Fibroblast of the aortic adventitia (primary cell): ENCODE results near the gene SYTL3. TPM values are rescaled to one million over a fixed set of nuclear protein-coding genes. Genes with fewer than 3 reads are reported as not detected.
"Not testable (repeated sequence)": the region's sequence is repeated elsewhere in the genome, so short reads cannot be mapped to it uniquely, and the experiment has no call there.

Experiments used
- DNase-seq: peaks from one replicate; pipeline ENCODE4 v3.0.0-alpha.2; 2010; ENCODE audit warnings: low read depth
- H3K4me3 ChIP-seq: 2 replicates; pipeline ENCODE4 v1.5.1; 2011; ENCODE audit warnings: low read depth, mild to moderate bottlenecking, control low read depth, low read length, moderate library complexity
- CTCF ChIP-seq: IDR thresholded peaks from 2 replicates; pipeline ENCODE4 v1.5.1; 2011; ENCODE audit warnings: mild to moderate bottlenecking, low read length, control low read depth, inconsistent platforms; ENCODE audit not compliant: insufficient read depth
- total RNA-seq: library from RNA; depleted of rRNA; stranded (reverse); fragments of >200 nt; gene quantifications from 2 replicates; pipeline ENCODE4 v1.2.3, GENCODE V29; 2012; ENCODE audit warnings: low replicate concordance

SYTL3 gene
- total RNA-seq, 1 donor, result 1.9 TPM

DNA sequence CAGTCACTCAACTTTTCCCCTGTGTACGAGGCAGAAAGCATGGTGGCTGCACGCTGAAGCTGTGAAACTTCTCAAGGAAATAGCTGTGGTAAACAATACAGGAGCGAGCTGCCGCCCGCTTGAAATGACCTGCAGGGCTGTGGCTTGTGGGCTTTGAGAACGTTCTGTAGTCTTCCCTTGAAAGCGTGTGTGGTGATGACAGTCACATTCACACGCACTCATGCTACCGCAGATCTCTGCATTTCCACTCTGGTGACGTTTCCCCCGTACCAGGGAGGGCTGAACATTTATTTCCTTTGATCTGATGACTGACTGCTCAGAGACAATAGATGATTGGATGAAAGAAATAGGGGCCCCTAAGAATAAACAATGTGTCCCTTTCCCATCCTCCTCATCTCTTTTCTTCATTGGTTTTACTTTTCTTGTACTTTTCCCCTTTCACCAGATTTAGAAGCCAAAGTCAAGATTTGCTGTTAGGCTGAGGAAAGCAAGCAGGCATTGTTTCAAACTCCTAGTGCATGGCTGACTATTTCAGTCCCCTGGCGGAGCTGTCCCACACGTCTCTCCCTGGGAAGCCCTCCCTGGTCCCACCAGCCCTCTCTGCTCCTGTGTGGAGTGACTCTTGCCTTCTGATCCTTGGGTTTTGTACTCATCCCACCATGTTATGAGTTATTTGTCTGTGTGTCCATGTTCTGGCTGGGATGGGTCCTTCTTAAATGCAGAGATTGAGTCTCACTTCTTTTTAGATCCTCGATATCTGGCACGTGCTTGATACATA, 3.9 kb downstream of the SYTL3 start:
- DNase-seq, result no peak
- H3K4me3 ChIP-seq, result no peak overlapping the region
- no peak for TF ChIP-seq CTCF

DNA sequence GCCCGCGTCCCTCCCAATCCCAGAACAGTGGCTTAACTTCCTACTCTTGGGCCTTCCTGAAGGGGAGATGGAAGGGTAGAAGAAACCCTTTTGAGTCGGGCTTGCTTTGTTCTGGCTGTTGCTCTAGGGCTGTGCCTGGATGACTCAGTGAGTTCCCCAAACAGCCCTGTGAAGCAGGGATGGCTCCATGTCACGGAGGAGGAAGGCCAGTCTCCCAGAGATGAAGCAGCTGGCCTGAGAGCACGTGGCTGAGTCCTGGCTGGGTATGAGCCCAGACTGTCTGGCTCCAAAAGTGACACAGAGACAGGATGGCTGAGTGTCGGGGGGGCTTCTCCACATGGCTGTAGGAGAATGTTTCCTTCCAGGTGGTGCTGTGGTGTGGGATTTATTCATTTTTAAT, 4.6 kb downstream of the SYTL3 start:
- no peak for TF ChIP-seq CTCF
- DNase-seq, result peak; percentile 90
- no peak overlapping the region for H3K4me3 ChIP-seq

DNA sequence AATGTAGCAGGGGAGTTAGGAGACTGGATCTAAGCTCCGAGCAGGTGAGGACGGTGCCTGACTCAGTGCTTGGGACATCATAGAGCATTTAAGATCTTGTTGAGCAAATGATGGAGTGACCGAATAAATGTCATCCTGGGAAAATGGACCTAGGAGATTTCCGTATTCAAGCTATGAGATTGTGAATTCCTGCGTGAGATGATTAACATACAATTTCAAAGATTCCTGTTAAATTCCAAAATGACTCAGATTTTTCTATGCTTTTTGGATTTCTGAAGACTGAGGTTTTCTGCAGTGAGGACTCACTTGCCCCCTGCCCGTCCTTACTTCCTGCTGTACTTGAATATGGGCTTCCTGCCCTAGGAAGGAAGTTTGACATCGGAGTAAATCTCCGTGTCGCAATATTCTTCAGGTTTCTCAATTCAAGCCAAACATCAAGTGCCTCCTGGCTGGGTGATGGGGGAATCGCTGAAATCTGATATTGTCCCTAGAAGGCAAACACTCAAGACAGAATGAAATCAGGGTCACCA, 5.2 kb downstream of the SYTL3 start:
- no peak for TF ChIP-seq CTCF
- no peak overlapping the region for H3K4me3 ChIP-seq
- peak; percentile 60 for DNase-seq

DNA sequence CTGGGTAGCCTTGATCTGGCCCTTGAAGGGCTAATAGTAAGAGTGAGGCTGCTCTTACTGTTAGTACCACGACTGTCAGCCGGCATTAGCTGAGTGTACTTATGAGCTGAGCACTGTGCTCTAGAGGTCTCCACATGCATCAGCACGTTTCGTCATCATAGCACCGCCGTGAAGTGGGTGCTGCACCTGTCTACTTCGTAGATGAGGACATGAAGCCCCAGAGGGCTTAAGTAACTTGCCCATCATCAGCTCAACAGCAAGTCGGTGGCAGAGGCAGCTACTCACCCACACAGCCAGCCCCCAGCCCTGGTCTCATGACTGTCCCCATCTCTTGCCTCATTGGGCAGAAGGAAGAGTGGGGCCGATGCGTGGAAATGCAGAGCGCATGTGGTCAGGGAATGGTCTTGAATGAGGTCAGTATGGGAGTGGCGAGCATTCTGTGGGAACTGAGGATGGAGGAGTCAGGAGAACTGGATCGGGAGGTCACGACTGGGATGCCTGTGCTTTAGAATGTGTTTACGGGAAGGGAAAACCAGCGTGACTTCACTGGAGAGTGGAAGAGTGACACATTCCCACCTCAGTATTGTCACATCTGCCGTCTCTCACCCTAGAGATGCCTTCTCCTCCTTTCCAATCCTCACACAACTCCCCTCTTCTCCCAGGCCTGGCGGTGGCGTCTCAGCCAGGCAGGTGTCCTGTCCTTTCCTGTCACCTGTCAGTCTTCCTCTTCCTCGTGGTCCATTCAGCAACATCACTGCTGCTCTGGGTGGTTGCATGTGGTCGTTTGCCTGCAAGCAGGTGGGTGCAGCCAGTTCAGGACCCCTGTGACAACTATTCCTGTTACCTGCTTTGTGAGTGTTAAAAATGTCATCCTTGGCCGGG, 6.0 kb downstream of the SYTL3 start:
- no peak overlapping the region for H3K4me3 ChIP-seq
- no peak for DNase-seq
- no peak for TF ChIP-seq CTCF

GRCh38 chr6:158656986-158657385, 7.1 kb downstream of the SYTL3 start:
- DNase-seq, result peak; percentile 51
- H3K4me3 ChIP-seq, result not testable (repeated sequence)

DNA sequence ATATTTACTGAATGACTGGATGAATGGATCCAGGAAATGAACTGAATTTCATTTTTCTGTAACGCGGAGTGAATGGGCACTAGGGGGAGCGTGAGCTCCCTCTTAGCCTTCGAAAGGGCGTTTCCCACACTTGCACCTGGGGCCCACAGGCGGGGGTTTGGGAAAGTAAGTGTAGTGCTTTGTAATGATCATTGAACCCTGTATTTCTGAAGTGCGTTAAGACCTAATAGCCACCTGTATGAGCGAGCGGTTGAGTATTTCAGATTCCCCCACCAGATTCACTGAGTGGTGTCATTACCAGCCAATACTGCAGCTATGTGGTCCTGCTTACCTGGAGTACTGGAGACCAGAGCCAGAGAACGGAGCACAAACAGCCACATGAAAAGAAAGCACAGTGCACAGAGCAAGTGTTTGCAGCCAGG, 10.5 kb downstream of the SYTL3 start:
- no peak for DNase-seq
- TF ChIP-seq CTCF, result peak; percentile 56
- no peak overlapping the region for H3K4me3 ChIP-seq

- no peak for DNase-seq
- no peak overlapping the region for H3K4me3 ChIP-seq
- no peak for TF ChIP-seq CTCF
Observed at GRCh38 chr6:158661156-158661685, 11.4 kb downstream of the SYTL3 start.
